ENCODE results near the gene ADGRV1.

ADGRV1 gene

GRCh38 chr5:91133183-91133582 is 574.6 kb downstream of the ADGRV1 start:
- DNase-seq (ENCODE audit: low spot score), result no peak

GRCh38 chr5:91135475-91136248 is 577.1 kb downstream of the ADGRV1 start:
- no peak for DNase-seq (ENCODE audit: low spot score)

- DNase-seq (ENCODE audit: low spot score), result no peak
Measured at GRCh38 chr5:91136271-91136670, 577.7 kb downstream of the ADGRV1 start.

GRCh38 chr5:91137647-91138046 is 579.0 kb downstream of the ADGRV1 start:
- no peak for DNase-seq (ENCODE audit: low spot score)

- no peak for DNase-seq (ENCODE audit: low spot score)
Measured at GRCh38 chr5:91139572-91140200, 581.1 kb downstream of the ADGRV1 start.

- DNase-seq (ENCODE audit: low spot score), result peak; percentile 85
Measured at GRCh38 chr5:91140657-91141056, 582.1 kb downstream of the ADGRV1 start.

- no peak for DNase-seq (ENCODE audit: low spot score)
Measured at GRCh38 chr5:91141642-91142041, 583.0 kb downstream of the ADGRV1 start.

- DNase-seq (ENCODE audit: low spot score), result no peak
Measured at GRCh38 chr5:91142386-91142785, 583.8 kb downstream of the ADGRV1 start.

- no peak for DNase-seq (ENCODE audit: low spot score)
Measured at GRCh38 chr5:91142819-91143218, 584.2 kb downstream of the ADGRV1 start.

GRCh38 chr5:91143840-91144239 is 585.2 kb downstream of the ADGRV1 start:
- DNase-seq (ENCODE audit: low spot score), result no peak

- no peak for DNase-seq (ENCODE audit: low spot score)
Measured at GRCh38 chr5:91144491-91145332, 586.1 kb downstream of the ADGRV1 start.

GRCh38 chr5:91145333-91145620 is 586.7 kb downstream of the ADGRV1 start:
- no peak for DNase-seq (ENCODE audit: low spot score)

GRCh38 chr5:91146230-91146629 is 587.6 kb downstream of the ADGRV1 start:
- DNase-seq (ENCODE audit: low spot score), result no peak

- DNase-seq (ENCODE audit: low spot score), result no peak
Measured at GRCh38 chr5:91146905-91147600, 588.5 kb downstream of the ADGRV1 start.

- no peak for DNase-seq (ENCODE audit: low spot score)
Measured at GRCh38 chr5:91150234-91150633, 591.6 kb downstream of the ADGRV1 start.

GRCh38 chr5:91150636-91151035 is 592.0 kb downstream of the ADGRV1 start:
- DNase-seq (ENCODE audit: low spot score), result no peak

- no peak for DNase-seq (ENCODE audit: low spot score)
Measured at GRCh38 chr5:91151947-91152346, 593.4 kb downstream of the ADGRV1 start.

GRCh38 chr5:91154338-91154737 is 595.7 kb downstream of the ADGRV1 start:
- no peak for DNase-seq (ENCODE audit: low spot score)

GRCh38 chr5:91155274-91155673 is 596.7 kb downstream of the ADGRV1 start:
- no peak for DNase-seq (ENCODE audit: low spot score)

GRCh38 chr5:91156242-91156641 is 597.6 kb downstream of the ADGRV1 start:
- no peak for DNase-seq (ENCODE audit: low spot score)

- no peak for DNase-seq (ENCODE audit: low spot score)
Measured at GRCh38 chr5:91158011-91158410, 599.4 kb downstream of the ADGRV1 start.

GRCh38 chr5:91159647-91160046 is 601.0 kb downstream of the ADGRV1 start:
- DNase-seq (ENCODE audit: low spot score), result no peak

All from SK-N-DZ (cell line).